ENCODE data around the gene EPHB1.

GRCh38 chr3:134815519-134815918, 20.5 kb downstream of the EPHB1 start:
- no peak for TF ChIP-seq POLR2AphosphoS5 (IDR thresholded peaks at IDR 0.05; ENCODE audit: low read depth, low read length)
- no peak for TF ChIP-seq POLR2A (IDR thresholded peaks at IDR 0.05; ENCODE audit: low read depth, low read length)
- no peak for TF ChIP-seq POU2F2 (IDR thresholded peaks at IDR 0.05; ENCODE audit: low read depth, low read length)

All from GM12891 (cell line).